Transverse colon (tissue), 4 donors: ENCODE results near the gene ZC3H4.

Experiments
- CTCF ChIP-seq, 5 experiments: fragments of 200-600 bp in 3 of 5; fragments of 450-650 bp in 2 of 5; sonication (generic) in 3 of 5; IDR thresholded peaks; 1 replicate in 2 of 5; 2 replicates in 3 of 5; pipeline ENCODE4 v1.5.1; 2016 to 2017; ENCODE audit warnings: antibody characterized with exemption in 5 of 5, inconsistent platforms in 3 of 5, mild to moderate bottlenecking in 2 of 5, moderate library complexity in 1 of 5
- POLR2AphosphoS5 ChIP-seq, 3 donors: sonication (generic); formaldehyde crosslinking; IDR thresholded peaks; one replicate each; pipeline ENCODE4 v1.6.1; 2016; ENCODE audit warnings: antibody characterized with exemption in 3 of 3

GRCh38 chr19:47153266-47153665 lies 39.7 kb upstream of the ZC3H4 start:
- TF ChIP-seq POLR2AphosphoS5 (IDR thresholded peaks at IDR 0.05) (no peak), CTCF (IDR thresholded peaks at IDR 0.05) (no peak)
